Keratinocyte (primary cell): Measurements from ENCODE around the gene KATNA1. TPM values are rescaled to one million over a fixed set of nuclear protein-coding genes. Genes with fewer than 3 reads are reported as not detected.

ENCODE experiments used
- DNase-seq: peaks from one replicate; pipeline ENCODE4 v3.0.0-alpha.2; 2011; ENCODE audit warnings: low read depth, missing footprints, low spot score
- FAIRE-seq: peaks from 2 replicates; lab custom pipeline; 2011; peaks lifted over from hg19 to GRCh38; lab: Jason Lieb, UNC
- H2AFZ ChIP-seq: 2 replicates; pipeline ENCODE4 v1.6.0; 2012; ENCODE audit warnings: low read length, control low read depth, inconsistent platforms; ENCODE audit not compliant: control insufficient read depth
- H3K27ac ChIP-seq: 2 replicates; pipeline ENCODE4 v1.5.1; 2011; ENCODE audit warnings: low read length; ENCODE audit not compliant: control insufficient read depth, insufficient read depth
- H3K27me3 ChIP-seq: 3 replicates; pipeline ENCODE4 v1.6.0; 2011; ENCODE audit warnings: low read length; ENCODE audit not compliant: control insufficient read depth, insufficient read depth; ENCODE audit errors: extremely low read depth
- H3K36me3 ChIP-seq, 2 experiments: 2 replicates in 1 of 2; 3 replicates in 1 of 2; pipeline ENCODE4 v1.5.1; 2011; ENCODE audit warnings: low read length in 2 of 2, mild to moderate bottlenecking in 1 of 2; ENCODE audit not compliant: control insufficient read depth in 2 of 2, insufficient read depth in 2 of 2; ENCODE audit errors: extremely low read depth in 1 of 2
- H3K4me1 ChIP-seq: 3 replicates; pipeline ENCODE4 v1.5.1; 2011; ENCODE audit warnings: low read length; ENCODE audit not compliant: control insufficient read depth, insufficient read depth; ENCODE audit errors: extremely low read depth
- H3K4me2 ChIP-seq: 3 replicates; pipeline ENCODE4 v1.6.0; 2011; ENCODE audit warnings: low read depth, low read length; ENCODE audit not compliant: control insufficient read depth, insufficient read depth; ENCODE audit errors: extremely low read depth
- H3K4me3 ChIP-seq, 3 experiments: fragments of 200-600 bp in 1 of 3; sonication (generic) in 1 of 3; 2 replicates in 2 of 3; 3 replicates in 1 of 3; pipeline ENCODE4 v1.5.1; 2011 to 2016; ENCODE audit warnings: low read length in 3 of 3, mild to moderate bottlenecking in 3 of 3, control low read depth in 2 of 3, inconsistent platforms in 1 of 3, low read depth in 1 of 3, mixed read lengths in 1 of 3, mixed run types in 1 of 3, moderate library complexity in 1 of 3; ENCODE audit not compliant: control insufficient read depth in 2 of 3, insufficient read depth in 2 of 3; ENCODE audit errors: extremely low read depth in 1 of 3
- H3K79me2 ChIP-seq: 2 replicates; pipeline ENCODE4 v1.6.0; 2012; ENCODE audit warnings: low read length; ENCODE audit not compliant: control insufficient read depth, insufficient read depth
- H3K9ac ChIP-seq: 3 replicates; pipeline ENCODE4 v1.6.0; 2011; ENCODE audit warnings: low read length; ENCODE audit not compliant: control insufficient read depth, insufficient read depth; ENCODE audit errors: extremely low read depth
- H3K9me1 ChIP-seq: 3 replicates; pipeline ENCODE4 v1.6.0; 2011; ENCODE audit warnings: low read length; ENCODE audit not compliant: control insufficient read depth, insufficient read depth; ENCODE audit errors: extremely low read depth
- H3K9me3 ChIP-seq: 2 replicates; pipeline ENCODE4 v1.5.1; 2012; ENCODE audit warnings: low read depth, low read length; ENCODE audit not compliant: control insufficient read depth
- H4K20me1 ChIP-seq: 3 replicates; pipeline ENCODE4 v1.6.0; 2011; ENCODE audit warnings: low read length; ENCODE audit not compliant: control insufficient read depth, insufficient read depth; ENCODE audit errors: extremely low read depth
- CTCF ChIP-seq, 3 experiments: IDR thresholded peaks in 1 of 3; conservative IDR thresholded peaks in 1 of 3; optimal IDR thresholded peaks in 1 of 3; 2 replicates in 2 of 3; 3 replicates in 1 of 3; pipeline versions ENCODE3 to v1.5.1; 2011; ENCODE audit warnings: low read length in 3 of 3, mild to moderate bottlenecking in 3 of 3, moderate library complexity in 2 of 3, control low read depth in 1 of 3, inconsistent platforms in 1 of 3; ENCODE audit not compliant: insufficient read depth in 2 of 3; ENCODE audit errors: extremely low read depth in 1 of 3
- EZH2 ChIP-seq: IDR thresholded peaks from one replicate; pipeline ENCODE4 v1.6.1; 2012; ENCODE audit warnings: inconsistent platforms, mild to moderate bottlenecking, low read length, moderate library complexity
- dilution Hi-C: fragments of 300-500 bp; cut with MboI; formaldehyde crosslinking; loops from one replicate; pipeline ENCODE4 v1.7.0; 2020; ENCODE audit warnings: low sequenced_read_pairs; ENCODE audit not compliant: extremely low pct_ligation_motif_present
- polyA plus RNA-seq, 5 experiments: library from polyadenylated mRNA; depleted of rRNA in 3 of 5; stranded (reverse) in 3 of 5; stranded (forward) in 1 of 5; unstranded in 1 of 5; fragments of >200 nt; gene quantifications; 1 replicate in 1 of 5; 2 replicates in 3 of 5; 3 replicates in 1 of 5; pipeline versions ENCODE4 v1.2.1 to v1.2.3, GENCODE V29; 2011 to 2012; ENCODE audit warnings: missing spikeins in 2 of 5, low read depth in 1 of 5, low replicate concordance in 1 of 5

The KATNA1 gene
- polyA plus RNA-seq, 1 donor (not counting 4 experiments of a cell fraction or from before 2014, with no cell fraction given), result 36.8 TPM

GRCh38 chr6:149566410-149567193, 81.9 kb downstream of the KATNA1 start:
- Histone ChIP-seq H3K4me2 (peak overlapping the region; percentile 97), H3K4me3 (peak overlapping the region; percentile 65 to 93 (median 85)), H3K36me3 (no peaks in the 10 kb centered on the region), H3K4me1 (peaks cover 26% of the 10 kb centered on the region), H4K20me1 (no peaks in the 10 kb centered on the region), H2AFZ (peak overlapping the region; percentile 90), H3K9me1 (no peaks in the 10 kb centered on the region), H3K79me2 (peaks cover 39% of the 10 kb centered on the region), H3K27ac (peak overlapping the region; percentile 82), H3K27me3 (no peaks in the 10 kb centered on the region), H3K9me3 (no peaks in the 10 kb centered on the region), H3K9ac (peak overlapping the region; percentile 92)
- no peak for TF ChIP-seq EZH2
- TF ChIP-seq CTCF (optimal IDR thresholded peaks at IDR 0.05 in 1 of 3, IDR thresholded peaks at IDR 0.05 in 1 of 3, conservative IDR thresholded peaks at IDR 0.05 in 1 of 3; ENCODE audit: extremely low read depth in 1 of 3, insufficient read depth in 2 of 3, low read length in 3 of 3), result no peak
- dilution Hi-C loops, result no loop called here
- DNase-seq, result no peak
- no peak for FAIRE-seq

- Histone ChIP-seq H3K36me3 (no peaks in the 10 kb centered on the region), H3K4me1 (peaks cover 26% of the 10 kb centered on the region), H2AFZ (peak within 1 kb of the TSS; percentile 90), H3K27ac (peak within 1 kb of the TSS; percentile 82), H3K4me2 (peak within 1 kb of the TSS; percentile 97), H3K4me3 (peak within 1 kb of the TSS; percentile 65 to 93 (median 88)), H3K9me3 (no peaks in the 10 kb centered on the region), H3K27me3 (no peaks in the 10 kb centered on the region), H3K9ac (peak within 1 kb of the TSS; percentile 92), H3K9me1 (no peaks in the 10 kb centered on the region), H3K79me2 (peaks cover 34% of the 10 kb centered on the region), H4K20me1 (no peaks in the 10 kb centered on the region)
- peak; percentile 71 for FAIRE-seq
- dilution Hi-C loops, result no loop called here
- TF ChIP-seq CTCF (optimal IDR thresholded peaks at IDR 0.05 in 1 of 3, IDR thresholded peaks at IDR 0.05 in 1 of 3, conservative IDR thresholded peaks at IDR 0.05 in 1 of 3; ENCODE audit: extremely low read depth in 1 of 3, insufficient read depth in 2 of 3, low read length in 3 of 3) (peak; percentile 67 to 85 (median 84)), EZH2 (no peak)
- DNase-seq, result peak; percentile 64
These were observed 82.7 kb downstream of the KATNA1 start, which contains the start of gene GINM1 for GRCh38 chr6:149565527-149566409. TSS of gene GINM1 (plus strand) at chr6:149566375. CDS start at chr6:149566415, 40 bp downstream.
